HepG2 (cell line): Measurements from ENCODE around the gene SNRPD3. TPM values are rescaled to one million over a fixed set of nuclear protein-coding genes. Genes with fewer than 3 reads are reported as not detected.
A peak's percentile ranks its signal among the peaks of the same experiment; 100 is the strongest.

Experiments
- KLF11 ChIP-seq: IDR thresholded peaks from 2 replicates; pipeline ENCODE4 v1.6.1; 2016; ENCODE audit warnings: missing compliant biosample characterization
- NFYC ChIP-seq: IDR thresholded peaks from 2 replicates; pipeline ENCODE4 v1.6.1; 2016; ENCODE audit warnings: missing genetic modification reagents, missing compliant biosample characterization
- PAX8 ChIP-seq: sonication (generic); formaldehyde crosslinking; IDR thresholded peaks from 2 replicates; pipeline ENCODE4 v1.8.0; 2022; ENCODE audit warnings: mild to moderate bottlenecking, missing genetic modification reagents, borderline replicate concordance
- RBM22 ChIP-seq: fragments of 200-400 bp; formaldehyde crosslinking; optimal IDR thresholded peaks from 2 replicates; pipeline ENCODE3; 2017; ENCODE audit warnings: mild to moderate bottlenecking, low read length, moderate library complexity
- SMC3 ChIP-seq: IDR thresholded peaks from 2 replicates; pipeline ENCODE4 v1.6.1; 2011; ENCODE audit warnings: low read length, improper control_type of control experiment
- SNAPC4 ChIP-seq: sonication (generic); formaldehyde crosslinking; IDR thresholded peaks from 2 replicates; pipeline ENCODE4 v1.4.0; 2020; ENCODE audit warnings: mild to moderate bottlenecking, missing genetic modification reagents
- SOX13 ChIP-seq, 3 experiments: fragments of 450-650 bp in 1 of 3; sonication (generic) in 1 of 3; formaldehyde crosslinking in 1 of 3; IDR thresholded peaks in 2 of 3; conservative IDR thresholded peaks in 1 of 3; 2 replicates each; pipeline versions ENCODE4 v1.5.0 to v1.6.1; 2016 to 2020; ENCODE audit warnings: antibody characterized with exemption in 1 of 3, mild to moderate bottlenecking in 1 of 3, missing compliant biosample characterization in 1 of 3, missing genetic modification reagents in 1 of 3, moderate library complexity in 1 of 3
- ZBTB21 ChIP-seq: sonication (generic); formaldehyde crosslinking; IDR thresholded peaks from 2 replicates; pipeline ENCODE4 v1.4.0; 2020; ENCODE audit warnings: missing genetic modification reagents
- ZBTB3 ChIP-seq: sonication (generic); formaldehyde crosslinking; IDR thresholded peaks from 2 replicates; pipeline ENCODE4 v1.4.0; 2020; ENCODE audit warnings: low read depth, mild to moderate bottlenecking, moderate library complexity, missing genetic modification reagents, borderline replicate concordance
- ZMYM4 ChIP-seq: sonication (generic); formaldehyde crosslinking; IDR thresholded peaks from 2 replicates; pipeline ENCODE4 v1.8.1; 2023; ENCODE audit warnings: mild to moderate bottlenecking, missing genetic modification reagents
- ZNF224 ChIP-seq: sonication (generic); formaldehyde crosslinking; IDR thresholded peaks from 2 replicates; pipeline ENCODE4 v1.5.0; 2020; ENCODE audit warnings: mild to moderate bottlenecking, missing genetic modification reagents
- ZNF235 ChIP-seq: sonication (generic); formaldehyde crosslinking; IDR thresholded peaks from 2 replicates; pipeline ENCODE4 v1.8.1; 2023; ENCODE audit warnings: mild to moderate bottlenecking, missing genetic modification reagents, borderline replicate concordance
- ZNF251 ChIP-seq: sonication (generic); formaldehyde crosslinking; IDR thresholded peaks from 2 replicates; pipeline ENCODE4 v1.9.0; 2021; ENCODE audit warnings: mild to moderate bottlenecking, missing genetic modification reagents
- ZNF264 ChIP-seq: sonication (generic); formaldehyde crosslinking; IDR thresholded peaks from 2 replicates; pipeline ENCODE4 v1.4.0; 2020; ENCODE audit warnings: missing genetic modification reagents
- ZNF329 ChIP-seq: sonication (generic); formaldehyde crosslinking; IDR thresholded peaks from 2 replicates; pipeline ENCODE4 v1.9.0; 2021; ENCODE audit warnings: low read depth, mild to moderate bottlenecking, missing genetic modification reagents
- ZNF772 ChIP-seq: sonication (generic); formaldehyde crosslinking; IDR thresholded peaks from 2 replicates; pipeline ENCODE4 v1.5.0; 2020; ENCODE audit warnings: mild to moderate bottlenecking, missing genetic modification reagents
- ZNF816 ChIP-seq: sonication (generic); formaldehyde crosslinking; IDR thresholded peaks from 2 replicates; pipeline ENCODE4 v1.8.0; 2022; ENCODE audit warnings: missing genetic modification reagents, mild to moderate bottlenecking, borderline replicate concordance
- ZNF83 ChIP-seq: sonication (generic); formaldehyde crosslinking; IDR thresholded peaks from 2 replicates; pipeline ENCODE4 v1.4.0; 2020; ENCODE audit warnings: missing genetic modification reagents, mild to moderate bottlenecking, borderline replicate concordance
- polyA plus RNA-seq, 8 experiments: library from polyadenylated mRNA; depleted of rRNA in 3 of 8; stranded (reverse) in 7 of 8; unstranded in 1 of 8; fragments of >200 nt; fragmentation: Illumina TruSeq in 4 of 8; extraction: Trizol in 4 of 8; gene quantifications; 2 replicates each; pipeline versions ENCODE4 v1.2.1 to v1.2.3, GENCODE V29; 2011 to 2016; ENCODE audit warnings: low read depth in 4 of 8, missing spikeins in 1 of 8, mixed read lengths in 1 of 8; ENCODE audit not compliant: insufficient read depth in 1 of 8
- total RNA-seq, 5 experiments: library from RNA; depleted of rRNA; stranded (reverse); fragments of >200 nt; fragmentation: Illumina TruSeq; extraction: Trizol; gene quantifications; 2 replicates each; pipeline ENCODE4 v1.2.3, GENCODE V29; 2016; ENCODE audit warnings: low read depth in 1 of 5
- TF ChIP-seq, protein P1 (sequence below): sonication (generic); formaldehyde crosslinking; IDR thresholded peaks from 2 replicates; pipeline ENCODE4 v1.5.1; 2020; ENCODE audit warnings: missing genetic modification reagents, mild to moderate bottlenecking, borderline replicate concordance
- TF ChIP-seq, protein P2 (sequence below): sonication (generic); formaldehyde crosslinking; IDR thresholded peaks from 2 replicates; pipeline ENCODE4 v1.4.0; 2020; ENCODE audit warnings: mild to moderate bottlenecking, missing genetic modification reagents, borderline replicate concordance
- TF ChIP-seq, protein P3 (sequence below): sonication (generic); formaldehyde crosslinking; IDR thresholded peaks from 2 replicates; pipeline ENCODE4 v1.9.0; 2022; ENCODE audit warnings: missing genetic modification reagents, mild to moderate bottlenecking, borderline replicate concordance

Gene SNRPD3
- total and polyA plus RNA-seq, 2 of the 13 experiments (the other 11 are each of a cell fraction or from before 2014, with no cell fraction given): 110 to 209 TPM

DNA sequence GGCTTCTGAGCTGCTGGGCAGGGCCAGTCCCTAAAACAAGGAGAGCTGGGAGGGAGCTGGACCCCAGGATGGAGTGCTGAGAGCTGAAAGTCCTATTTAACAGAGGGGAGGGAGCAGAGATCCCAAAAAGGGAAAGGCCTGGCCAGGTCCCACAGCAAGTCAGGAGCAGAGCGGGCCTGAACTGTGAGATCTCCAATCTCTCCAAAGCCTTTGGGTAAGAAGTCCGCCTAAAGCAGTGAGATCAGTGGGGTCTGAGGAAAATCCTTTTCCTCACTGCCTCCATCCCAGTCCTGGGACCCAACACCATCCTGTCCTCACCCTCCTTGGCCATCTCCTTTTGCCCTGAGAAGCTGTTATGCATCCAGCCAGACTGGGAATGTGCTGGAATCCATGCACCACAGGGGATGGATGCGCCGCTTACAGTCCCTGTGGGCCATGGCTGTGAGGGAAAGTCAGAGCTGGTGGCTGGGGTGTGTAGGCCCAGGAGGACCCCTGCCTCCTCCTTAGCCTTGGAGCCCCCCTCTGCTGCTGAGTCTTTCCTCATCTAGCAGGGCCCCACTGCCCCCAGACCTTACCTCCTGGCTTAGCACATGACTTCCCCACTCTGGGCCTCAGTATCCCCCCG lies 28.5 kb downstream of the SNRPD3 start (continued):
- TF ChIP-seq SNAPC4 (CRISPR knock-in tag) (peak; percentile 22; the same call in 1 of the 2 replicates), SMC3 (no peak), PAX8 (no peak), ZBTB3 (no peak), ZNF264 (CRISPR knock-in tag) (no peak), ZMYM4 (CRISPR knock-in tag) (no peak), ZBTB21 (CRISPR knock-in tag) (no peak), NFYC (CRISPR knock-in tag) (no peak), ZNF772 (CRISPR knock-in tag) (no peak), ZNF329 (CRISPR knock-in tag) (no peak), ZNF235 (0 out of 2 replicates have a peak, but pooled peaks have one; percentile 34), ZNF816 (no peak), RBM22 (no peak), ZNF251 (CRISPR knock-in tag) (no peak), SOX13 (IDR thresholded peaks at IDR 0.05) (no peak), SOX13 (CRISPR knock-in tag; conservative IDR thresholded peaks at IDR 0.05 in 1 of 2, IDR thresholded peaks at IDR 0.05 in 1 of 2) (no peak), KLF11 (CRISPR knock-in tag) (no peak), ZNF83 (no peak), ZNF224 (CRISPR knock-in tag) (no peak)
- TF ChIP-seq, protein P1, sequence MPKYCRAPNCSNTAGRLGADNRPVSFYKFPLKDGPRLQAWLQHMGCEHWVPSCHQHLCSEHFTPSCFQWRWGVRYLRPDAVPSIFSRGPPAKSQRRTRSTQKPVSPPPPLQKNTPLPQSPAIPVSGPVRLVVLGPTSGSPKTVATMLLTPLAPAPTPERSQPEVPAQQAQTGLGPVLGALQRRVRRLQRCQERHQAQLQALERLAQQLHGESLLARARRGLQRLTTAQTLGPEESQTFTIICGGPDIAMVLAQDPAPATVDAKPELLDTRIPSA (CRISPR knock-in tag): no peak
- TF ChIP-seq, protein P2, sequence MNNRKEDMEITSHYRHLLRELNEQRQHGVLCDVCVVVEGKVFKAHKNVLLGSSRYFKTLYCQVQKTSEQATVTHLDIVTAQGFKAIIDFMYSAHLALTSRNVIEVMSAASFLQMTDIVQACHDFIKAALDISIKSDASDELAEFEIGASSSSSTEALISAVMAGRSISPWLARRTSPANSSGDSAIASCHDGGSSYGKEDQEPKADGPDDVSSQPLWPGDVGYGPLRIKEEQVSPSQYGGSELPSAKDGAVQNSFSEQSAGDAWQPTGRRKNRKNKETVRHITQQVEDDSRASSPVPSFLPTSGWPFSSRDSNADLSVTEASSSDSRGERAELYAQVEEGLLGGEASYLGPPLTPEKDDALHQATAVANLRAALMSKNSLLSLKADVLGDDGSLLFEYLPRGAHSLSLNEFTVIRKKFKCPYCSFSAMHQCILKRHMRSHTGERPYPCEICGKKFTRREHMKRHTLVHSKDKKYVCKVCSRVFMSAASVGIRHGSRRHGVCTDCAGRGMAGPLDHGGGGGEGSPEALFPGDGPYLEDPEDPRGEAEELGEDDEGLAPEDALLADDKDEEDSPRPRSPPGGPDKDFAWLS (CRISPR knock-in tag): no peak
- TF ChIP-seq, protein P3, sequence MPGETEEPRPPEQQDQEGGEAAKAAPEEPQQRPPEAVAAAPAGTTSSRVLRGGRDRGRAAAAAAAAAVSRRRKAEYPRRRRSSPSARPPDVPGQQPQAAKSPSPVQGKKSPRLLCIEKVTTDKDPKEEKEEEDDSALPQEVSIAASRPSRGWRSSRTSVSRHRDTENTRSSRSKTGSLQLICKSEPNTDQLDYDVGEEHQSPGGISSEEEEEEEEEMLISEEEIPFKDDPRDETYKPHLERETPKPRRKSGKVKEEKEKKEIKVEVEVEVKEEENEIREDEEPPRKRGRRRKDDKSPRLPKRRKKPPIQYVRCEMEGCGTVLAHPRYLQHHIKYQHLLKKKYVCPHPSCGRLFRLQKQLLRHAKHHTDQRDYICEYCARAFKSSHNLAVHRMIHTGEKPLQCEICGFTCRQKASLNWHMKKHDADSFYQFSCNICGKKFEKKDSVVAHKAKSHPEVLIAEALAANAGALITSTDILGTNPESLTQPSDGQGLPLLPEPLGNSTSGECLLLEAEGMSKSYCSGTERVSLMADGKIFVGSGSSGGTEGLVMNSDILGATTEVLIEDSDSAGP (CRISPR knock-in tag): peak; percentile 2; the same call in 1 of the 2 replicates
